IPS-11a (cell line): Measurements from ENCODE around the gene FAM83C.
A peak's percentile ranks its signal among the peaks of the same experiment; 100 is the strongest.

ENCODE experiments used
- H3K4me3 ChIP-seq: one replicate; pipeline ENCODE4 v1.5.1; 2013; ENCODE audit warnings: low read depth, low read length, control low read depth

The FAM83C gene

DNA sequence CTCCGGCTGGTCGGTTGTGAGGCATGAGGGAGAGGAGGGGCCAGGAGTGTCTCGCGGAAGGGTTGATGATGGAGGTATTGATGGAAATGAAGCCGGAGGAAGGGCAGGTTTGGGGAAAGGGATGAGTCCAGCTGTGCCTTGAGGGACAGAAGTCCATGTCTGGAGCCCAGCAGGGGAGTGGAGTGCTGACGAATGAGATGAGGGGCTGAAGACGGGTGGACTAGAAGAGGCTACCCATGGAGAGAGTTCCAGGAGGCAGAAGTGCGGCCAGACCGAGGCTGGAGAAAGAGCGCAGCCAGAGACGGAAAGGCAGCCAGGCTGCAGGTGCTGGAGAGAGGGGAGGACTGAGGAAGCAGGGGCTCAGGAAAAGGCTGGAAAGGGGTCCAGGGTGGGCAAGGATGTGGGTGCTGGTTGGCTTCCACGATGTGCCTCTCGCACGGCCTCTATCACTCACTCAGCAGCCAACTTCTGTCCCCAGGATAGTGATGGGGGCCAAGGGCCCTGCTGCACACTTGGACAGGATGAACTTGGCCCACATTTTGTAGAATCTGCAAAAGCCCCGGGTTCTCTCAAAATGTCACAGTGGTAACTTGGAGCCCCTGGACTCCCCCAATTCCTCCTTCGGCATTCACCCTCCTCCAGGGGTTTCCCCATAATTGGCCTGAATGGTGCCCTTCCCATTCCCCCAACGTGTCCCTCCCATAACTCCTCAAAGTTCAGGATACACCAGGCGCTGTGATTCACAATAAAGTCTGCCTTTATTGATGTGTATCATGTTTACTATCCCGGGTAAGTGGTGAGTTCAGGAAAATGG is 7.0 kb downstream of the FAM83C start:
- peak overlapping the region; percentile 94 for H3K4me3 ChIP-seq

DNA sequence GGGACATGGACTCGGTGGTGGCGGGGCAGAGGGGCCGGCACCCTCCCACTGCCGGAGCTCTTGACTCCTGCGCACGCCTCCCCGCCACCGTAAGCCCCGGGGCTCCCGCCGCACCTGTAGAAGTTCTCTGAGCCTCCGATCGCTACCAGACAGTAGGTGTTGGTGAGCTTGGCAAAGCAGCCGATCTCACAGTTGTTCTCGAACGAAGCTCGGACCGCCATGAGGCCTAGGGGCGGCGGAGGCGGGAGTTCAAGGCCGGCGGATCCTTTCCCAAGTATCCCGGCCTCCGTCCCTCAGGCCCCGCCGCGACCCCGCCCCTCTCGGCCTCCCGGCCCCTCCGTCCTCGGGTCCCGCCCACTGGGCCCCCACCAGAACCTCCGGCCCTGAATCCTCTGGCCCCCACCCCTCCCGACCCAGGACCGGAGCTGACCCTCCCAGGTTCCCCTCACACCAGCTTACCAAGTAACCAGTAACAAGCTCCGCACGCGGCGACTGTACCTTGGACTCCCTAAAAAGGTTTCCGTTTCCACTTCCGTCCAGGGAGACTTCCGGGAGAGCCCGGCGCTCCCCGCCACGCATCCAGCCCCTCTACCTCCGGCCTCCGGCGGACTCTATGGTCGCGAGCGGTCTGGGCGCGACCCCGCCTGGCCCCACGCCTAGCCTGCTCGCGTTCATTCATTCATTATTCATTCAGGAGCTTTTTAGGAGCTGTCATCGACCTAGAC is 7.8 kb downstream of the FAM83C start, which contains the start of gene EIF6:
Gene EIF6 (minus strand): TSS at position 506 of the 725 bp plus-strand sequence. CDS start 285 bp downstream, at position 221.
- peak within 1 kb of the TSS; percentile 94 for H3K4me3 ChIP-seq

DNA sequence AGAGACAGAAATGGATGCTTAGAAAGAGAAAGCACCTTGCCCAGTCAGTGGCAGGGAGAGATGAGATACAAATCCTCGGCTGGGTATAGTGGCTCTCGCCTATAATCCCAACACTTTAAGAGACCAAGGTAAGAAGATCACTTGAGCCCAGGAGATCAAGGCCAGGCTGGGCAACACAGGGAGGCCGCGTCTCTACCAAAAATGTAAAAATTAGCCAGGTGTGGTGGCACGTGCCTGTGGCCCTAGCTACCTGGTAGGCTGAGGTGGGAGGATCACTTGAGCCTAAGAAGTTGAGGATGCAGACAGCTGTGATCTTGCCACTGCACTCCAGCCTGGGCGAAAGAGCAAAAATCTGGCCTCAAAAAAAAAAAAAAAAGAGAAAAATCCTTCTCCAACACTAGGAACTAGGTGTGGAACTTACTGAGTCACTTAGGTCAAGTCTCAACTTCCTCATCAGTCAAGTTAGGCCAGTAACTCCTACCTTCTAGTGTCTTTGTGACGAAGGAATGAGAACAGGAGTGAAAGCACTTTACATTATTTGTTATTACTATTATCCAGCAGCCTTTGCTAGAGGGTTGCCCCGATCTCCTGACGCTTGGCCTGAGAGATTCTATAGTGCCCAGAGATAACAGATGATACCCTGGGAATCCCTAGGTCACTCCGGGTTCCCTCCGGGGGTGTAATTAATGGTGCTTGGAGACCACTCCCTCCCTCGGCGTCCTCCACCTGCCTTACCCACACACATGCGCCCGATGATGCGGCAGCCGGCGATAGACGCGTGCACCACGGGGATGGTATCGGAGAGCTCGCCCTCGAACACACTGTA is 8.6 kb downstream of the FAM83C start:
- H3K4me3 ChIP-seq: peak overlapping the region; percentile 94

DNA sequence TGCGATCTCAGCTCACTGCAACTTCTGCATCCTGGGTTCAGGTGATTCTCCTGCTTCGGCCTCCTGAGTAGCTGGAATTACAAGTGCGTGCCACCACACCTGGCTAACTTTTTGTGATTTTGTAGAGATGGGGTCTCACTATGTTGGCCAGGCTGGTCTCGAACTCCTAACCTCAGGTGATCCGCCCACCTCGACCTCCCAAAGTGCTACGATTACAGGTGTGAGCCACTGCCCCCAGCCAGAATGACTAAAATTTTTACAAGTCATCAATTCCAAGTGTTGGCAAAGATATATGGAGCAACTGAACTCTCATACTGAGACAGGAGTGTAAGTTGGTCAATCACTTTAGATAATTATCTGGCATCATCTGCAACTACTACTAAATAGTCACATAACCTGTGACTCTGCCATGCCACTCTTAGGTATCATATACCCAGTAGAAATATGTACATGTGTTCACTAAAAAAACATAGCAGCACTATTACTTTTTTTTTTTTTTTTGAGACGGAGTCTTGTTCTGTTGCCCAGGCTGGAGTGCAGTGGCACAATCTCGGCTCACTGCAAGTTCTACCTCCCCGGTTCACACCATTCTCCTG is 10.6 kb downstream of the FAM83C start:
- H3K4me3 ChIP-seq: no peak overlapping the region

DNA sequence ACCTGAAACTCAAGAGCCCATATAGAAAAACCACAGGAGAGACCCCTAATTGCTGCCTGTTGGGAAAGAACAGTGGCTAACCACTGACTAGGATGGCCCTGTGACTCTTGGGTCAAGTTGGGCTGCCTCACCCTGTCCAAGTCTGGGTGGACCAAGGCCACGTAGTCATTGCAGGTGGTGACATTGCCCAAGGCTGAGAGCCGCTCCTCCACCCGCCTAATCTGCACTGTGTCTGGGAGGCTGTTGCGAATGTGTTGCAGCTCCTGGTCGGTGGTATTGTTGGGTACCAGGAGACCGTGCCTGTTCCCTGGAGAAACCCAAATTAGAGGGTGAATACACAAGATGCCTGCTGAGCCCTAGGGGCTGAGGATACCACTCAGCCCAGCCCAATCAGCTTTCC is 11.7 kb downstream of the FAM83C start:
- H3K4me3 ChIP-seq: no peak overlapping the region

DNA sequence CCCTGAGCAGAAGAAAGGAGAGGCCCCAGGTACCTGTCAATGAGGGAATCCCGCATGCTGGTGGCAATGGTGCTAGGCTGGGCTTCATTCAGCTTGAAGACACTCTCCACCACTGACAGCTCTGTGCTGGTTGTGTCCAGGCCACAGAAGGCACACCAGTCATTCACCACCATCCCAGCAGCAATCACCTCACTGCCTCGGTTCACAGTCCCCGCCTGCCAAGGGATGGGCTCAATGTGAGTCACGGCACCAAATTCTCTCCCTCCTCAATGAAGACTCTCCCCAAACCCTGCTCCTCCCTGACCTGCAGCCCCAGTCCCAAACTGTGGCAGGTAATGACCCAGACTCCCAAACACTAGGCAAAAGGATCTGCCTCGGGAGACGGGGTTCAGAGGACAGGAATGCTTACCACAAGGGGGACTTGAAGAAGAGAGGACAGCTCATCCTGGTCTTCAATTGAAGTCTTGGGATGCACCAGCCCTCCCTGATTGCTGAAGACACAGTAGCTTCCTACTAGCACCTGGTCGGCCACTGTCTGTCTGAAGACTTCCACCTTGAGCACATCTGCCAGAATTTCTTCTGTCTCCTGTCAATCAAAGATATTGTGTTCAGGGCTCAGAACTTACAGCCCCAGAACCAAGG is 12.6 kb downstream of the FAM83C start:
- H3K4me3 ChIP-seq: no peak overlapping the region

DNA sequence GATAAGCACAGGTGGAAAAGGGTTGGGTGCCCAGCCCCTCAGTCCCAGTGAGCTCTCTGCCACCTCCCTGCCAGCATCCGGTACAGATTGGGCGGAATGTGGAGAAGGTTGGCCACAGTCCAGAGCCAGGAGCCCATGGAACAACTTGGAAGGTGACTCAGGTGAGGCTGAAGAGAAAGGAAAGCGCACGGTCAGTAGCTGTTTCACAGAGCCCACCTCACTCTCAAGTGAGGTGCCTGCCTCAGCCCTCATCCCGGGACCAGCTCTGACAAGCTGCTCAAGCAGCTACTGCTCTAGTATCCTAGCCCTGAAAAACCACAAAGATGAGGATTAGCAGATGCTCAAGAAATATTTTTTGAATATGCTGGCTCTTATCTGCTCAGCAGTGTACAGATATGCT is 13.2 kb downstream of the FAM83C start:
- no peak overlapping the region for H3K4me3 ChIP-seq

DNA sequence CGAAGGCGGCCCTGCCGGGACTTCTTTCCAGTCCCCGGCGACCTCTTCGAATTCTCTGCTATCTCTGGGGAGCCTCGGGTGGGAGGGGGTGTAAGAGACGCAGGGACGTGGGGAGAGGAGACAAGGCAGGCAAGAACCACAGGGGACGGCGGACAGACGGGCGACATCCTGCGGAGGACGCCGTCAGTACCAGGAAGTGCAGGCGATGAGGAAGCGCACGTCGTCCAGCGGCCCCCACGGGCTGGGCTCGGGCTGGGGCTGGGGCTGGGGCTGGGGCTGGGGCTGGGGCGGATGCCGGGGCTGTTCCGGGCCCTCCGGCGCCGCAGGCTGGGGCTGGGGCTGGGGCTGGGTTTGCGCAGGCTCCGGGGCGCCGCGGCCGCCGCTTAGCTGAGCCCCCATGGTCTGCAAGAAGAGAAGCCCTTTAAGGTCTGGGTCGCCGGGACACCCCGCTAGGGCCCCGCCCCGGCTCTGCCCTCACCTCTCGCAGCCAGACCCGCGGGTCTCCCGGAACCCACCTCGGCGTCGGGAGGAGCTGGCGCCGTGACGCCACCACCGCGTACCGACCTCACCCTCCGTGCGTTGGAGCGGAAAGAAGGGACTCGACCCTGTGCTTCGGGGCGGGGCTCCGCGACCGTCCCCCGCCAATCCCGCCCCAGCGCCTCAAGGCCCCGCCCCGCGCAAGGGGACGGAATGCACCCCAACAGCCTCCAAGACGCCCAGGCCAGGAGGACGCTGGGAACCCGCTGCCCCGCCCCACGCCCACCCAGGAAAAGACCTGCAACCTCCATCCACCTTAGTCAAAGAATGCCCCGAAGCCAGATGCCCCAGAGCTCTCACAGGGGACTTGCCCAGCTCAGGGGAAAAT is 14.5 kb downstream of the FAM83C start, which contains the start of gene MMP24OS:
Gene MMP24OS (minus strand): TSS at position 592 of the 865 bp plus-strand sequence. CDS start 193 bp downstream, at position 399.
- peak within 1 kb of the TSS; percentile 68 for H3K4me3 ChIP-seq

DNA sequence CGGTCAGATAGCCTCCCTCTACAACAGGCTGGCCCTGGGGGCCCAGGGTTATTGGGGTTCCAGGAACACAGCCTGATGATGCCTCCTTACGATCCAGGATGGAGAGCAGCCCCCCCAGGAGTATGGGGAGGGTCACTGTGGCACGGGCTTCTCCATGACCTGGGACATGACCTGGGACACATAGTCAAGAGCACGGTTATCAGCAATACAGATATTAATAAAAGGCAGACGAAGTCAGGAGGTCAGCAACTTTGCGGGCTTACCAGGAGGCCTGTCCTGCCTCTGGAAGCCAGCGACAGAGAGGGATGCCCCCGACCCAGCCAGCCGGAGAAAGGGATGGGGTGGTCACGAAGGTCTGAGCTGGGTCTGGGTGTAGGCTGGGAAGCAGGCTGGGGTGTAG is 15.1 kb downstream of the FAM83C start:
- H3K4me3 ChIP-seq: peak overlapping the region; percentile 68

DNA sequence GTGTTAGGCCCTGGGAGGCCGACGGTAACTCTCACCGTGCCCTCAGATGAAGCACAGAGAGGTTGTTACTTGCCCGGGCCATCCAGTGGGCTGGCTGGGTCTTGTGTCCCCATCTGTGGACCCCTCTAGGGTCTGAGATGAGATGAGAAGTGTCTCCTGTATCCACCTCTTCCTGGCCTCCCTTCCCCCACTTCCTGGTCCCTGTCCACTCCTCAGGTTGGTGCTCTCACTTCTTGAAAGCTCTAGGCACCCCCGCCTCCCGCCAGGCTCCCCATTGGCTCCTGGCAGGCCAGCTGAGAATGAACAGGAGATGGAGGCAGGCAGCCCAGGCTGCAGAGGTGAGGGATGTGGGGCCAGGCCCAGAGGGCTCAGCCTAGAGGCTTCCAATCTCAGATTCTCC is 15.8 kb downstream of the FAM83C start:
- no peak overlapping the region for H3K4me3 ChIP-seq

DNA sequence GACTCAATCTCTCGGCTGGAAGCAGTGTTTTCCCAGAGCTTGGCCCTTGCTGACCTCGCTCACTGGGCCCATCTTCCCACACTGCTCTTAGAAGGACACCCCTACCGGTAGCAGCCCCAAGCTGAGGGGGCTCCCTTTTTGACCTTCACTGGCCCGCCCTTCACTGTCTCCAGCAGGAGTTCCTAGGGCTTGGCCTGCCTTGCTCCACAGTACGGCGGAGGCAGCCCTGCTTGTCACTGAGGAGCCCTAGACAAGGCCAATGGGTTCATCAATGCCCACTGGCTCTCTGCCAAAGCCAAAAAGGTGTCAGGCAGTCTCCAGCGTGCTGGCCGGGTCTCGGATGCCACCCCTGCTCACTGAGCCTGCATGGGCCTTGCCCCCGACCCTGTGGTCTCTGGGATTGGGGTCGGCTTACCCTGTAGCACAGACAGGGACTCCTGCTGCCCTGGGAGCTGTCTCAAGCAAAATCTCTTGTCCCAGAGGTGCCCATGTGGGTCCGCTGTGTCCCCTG is 16.4 kb downstream of the FAM83C start:
- H3K4me3 ChIP-seq: no peak overlapping the region

DNA sequence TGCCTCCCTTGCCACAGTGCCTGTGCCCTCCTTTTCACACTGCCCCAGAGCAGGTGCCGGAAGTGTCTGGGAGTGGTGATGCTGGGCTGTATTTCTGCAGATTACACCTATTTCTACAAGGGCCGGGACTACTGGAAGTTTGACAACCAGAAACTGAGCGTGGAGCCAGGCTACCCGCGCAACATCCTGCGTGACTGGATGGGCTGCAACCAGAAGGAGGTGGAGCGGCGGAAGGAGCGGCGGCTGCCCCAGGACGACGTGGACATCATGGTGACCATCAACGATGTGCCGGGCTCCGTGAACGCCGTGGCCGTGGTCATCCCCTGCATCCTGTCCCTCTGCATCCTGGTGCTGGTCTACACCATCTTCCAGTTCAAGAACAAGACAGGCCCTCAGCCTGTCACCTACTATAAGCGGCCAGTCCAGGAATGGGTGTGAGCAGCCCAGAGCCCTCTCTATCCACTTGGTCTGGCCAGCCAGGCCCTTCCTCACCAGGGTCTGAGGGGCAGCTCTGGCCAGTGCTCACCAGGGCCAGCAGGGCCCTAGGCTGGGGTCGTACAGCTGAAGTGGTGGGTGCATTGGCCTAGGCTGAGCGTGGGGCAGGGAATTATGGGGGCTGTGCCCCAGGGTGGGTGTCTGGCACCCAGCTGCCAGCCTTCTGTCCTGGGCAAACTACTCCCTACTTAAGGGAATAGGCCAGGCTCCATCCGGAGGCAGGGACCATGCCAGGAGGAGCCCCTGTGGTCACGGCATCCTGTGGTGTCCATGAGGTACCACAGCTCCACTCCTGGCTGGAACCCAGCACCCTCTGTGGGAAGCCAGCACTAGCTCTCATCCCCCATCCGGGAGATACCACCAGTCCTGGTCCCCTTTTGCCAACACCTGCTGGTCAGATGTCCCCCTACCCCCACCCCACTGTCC is 17.8 kb downstream of the FAM83C start:
- no peak overlapping the region for H3K4me3 ChIP-seq

DNA sequence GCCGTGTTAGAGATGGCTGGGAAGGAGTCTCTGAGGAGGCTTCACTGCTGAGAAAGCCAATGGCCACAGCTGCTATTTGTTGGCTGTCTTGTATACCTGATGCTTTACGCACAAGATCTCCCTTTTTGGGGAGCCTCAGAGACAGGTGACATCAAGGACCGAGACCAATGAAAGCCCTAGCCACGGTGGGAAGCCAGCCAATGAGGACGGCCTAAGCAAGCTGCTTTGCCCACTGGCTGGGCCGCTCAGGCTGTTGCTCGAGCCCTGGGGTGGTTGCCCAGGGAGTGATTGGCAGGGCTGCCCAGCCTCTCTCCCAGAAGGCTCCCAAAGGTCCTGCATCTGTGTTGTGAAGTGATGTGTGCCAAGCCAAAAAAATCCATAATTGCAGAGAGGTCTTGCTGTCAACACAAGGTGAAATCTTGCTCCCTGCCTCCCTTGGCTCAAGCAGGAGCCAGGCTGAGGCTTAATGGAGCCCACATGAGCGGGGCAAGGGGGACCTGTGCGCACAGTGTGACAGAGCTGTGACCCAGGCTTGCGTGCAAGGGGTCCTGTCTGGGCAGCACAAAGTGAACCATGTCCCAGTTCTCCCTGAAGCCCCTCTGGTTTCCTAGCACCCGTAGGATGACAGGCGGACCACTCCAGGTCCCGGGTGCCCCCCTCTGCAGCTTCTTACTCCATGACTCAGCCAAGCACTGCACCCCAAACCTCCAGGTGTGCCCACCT is 18.6 kb downstream of the FAM83C start:
- H3K4me3 ChIP-seq: no peak overlapping the region

DNA sequence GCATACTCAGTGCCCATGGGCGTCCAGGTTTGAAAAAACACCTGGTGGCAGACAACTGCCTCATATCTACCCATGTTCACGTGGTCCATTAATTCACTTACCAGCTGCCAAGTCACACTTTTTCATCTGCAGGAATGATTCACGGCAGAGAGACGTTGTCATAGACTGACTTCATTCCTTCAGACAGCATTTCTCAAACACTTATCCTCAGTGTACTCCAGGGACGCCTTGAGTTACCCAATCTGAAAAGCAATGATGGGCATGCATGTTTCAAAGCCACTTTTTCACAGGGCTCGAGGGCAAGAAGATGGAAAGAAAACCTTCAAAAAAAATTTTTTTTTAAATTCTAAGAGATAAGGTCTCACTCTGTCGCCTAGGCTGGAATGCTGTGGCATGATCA is 20.3 kb downstream of the FAM83C start:
- H3K4me3 ChIP-seq: no peak overlapping the region

DNA sequence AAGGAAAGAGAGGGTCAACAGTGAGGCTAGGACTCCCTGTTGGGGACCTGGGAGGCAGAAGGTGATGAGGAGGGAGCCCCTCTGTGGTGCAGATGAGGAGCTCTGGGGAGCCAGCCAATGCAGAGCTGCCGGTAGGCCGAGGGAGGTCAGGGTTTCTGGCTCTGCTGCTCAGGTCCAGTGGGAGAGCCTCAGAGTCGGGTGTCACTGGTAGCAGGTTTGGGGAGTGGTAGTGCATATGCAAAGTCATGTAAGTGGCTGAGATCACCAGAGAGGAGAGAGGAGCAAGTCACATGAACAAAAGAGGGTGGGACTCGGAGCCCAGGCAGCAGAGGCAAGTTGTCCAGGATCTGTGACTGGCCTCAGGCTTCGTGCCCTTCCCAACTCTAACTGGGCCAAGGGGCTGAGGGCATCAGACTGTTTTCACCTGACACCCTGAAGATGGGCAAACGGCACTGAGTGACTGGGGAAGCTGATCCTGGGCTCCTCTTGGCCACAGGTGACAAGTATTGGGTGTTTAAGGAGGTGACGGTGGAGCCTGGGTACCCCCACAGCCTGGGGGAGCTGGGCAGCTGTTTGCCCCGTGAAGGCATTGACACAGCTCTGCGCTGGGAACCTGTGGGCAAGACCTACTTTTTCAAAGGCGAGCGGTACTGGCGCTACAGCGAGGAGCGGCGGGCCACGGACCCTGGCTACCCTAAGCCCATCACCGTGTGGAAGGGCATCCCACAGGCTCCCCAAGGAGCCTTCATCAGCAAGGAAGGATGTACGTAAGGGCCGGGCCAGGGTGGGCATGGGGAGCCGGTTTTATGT is 20.9 kb downstream of the FAM83C start:
- no peak overlapping the region for H3K4me3 ChIP-seq

DNA sequence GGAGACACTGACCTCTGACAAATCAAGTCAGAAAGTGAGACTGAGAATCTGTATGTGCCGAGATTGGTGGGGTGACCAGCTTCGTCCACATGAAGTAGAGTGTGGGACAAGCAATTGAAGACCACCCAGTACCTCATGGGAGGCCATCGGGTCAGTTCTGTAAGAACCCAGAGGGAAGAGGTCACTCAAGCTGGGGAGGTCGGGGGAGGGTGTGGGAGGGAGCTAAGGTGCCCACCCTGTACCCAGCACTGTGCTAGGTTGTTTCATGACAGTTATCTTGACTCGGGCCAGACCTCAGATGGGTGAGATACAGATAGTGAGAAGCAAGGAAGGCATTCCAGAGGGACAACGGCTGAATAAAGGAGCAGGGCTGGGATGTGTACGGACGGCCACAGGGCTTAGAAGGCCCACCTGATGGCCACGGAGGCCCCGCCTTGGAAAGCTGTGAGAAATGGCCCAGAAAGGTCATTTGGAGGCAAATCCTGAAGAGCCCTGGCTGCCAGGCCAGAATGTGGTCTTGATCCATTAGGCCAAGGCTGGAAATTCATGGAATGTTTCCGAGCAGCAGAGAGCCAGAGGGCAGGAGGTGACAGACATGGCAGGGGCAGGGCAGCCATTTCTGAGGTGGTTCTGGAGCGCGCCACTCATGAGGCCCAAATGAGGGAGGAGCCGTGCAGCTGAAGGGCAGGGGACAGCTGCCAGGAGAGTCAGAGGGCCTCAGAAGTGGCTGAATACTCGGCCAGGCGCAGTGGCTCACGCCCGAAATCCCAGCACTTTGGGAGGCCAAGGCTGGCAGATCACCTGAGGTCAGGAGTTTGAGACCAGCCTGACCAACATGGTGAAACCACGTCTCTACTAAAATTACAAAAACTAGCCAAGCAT is 22.0 kb downstream of the FAM83C start:
- no peak overlapping the region for H3K4me3 ChIP-seq
